ENCODE data around the gene CCDC197. TPM values are rescaled to one million over a fixed set of nuclear protein-coding genes. Genes with fewer than 3 reads are reported as not detected.

The CCDC197 gene
- total RNA-seq, 1 donor from 2014 or later: not detected

DNA sequence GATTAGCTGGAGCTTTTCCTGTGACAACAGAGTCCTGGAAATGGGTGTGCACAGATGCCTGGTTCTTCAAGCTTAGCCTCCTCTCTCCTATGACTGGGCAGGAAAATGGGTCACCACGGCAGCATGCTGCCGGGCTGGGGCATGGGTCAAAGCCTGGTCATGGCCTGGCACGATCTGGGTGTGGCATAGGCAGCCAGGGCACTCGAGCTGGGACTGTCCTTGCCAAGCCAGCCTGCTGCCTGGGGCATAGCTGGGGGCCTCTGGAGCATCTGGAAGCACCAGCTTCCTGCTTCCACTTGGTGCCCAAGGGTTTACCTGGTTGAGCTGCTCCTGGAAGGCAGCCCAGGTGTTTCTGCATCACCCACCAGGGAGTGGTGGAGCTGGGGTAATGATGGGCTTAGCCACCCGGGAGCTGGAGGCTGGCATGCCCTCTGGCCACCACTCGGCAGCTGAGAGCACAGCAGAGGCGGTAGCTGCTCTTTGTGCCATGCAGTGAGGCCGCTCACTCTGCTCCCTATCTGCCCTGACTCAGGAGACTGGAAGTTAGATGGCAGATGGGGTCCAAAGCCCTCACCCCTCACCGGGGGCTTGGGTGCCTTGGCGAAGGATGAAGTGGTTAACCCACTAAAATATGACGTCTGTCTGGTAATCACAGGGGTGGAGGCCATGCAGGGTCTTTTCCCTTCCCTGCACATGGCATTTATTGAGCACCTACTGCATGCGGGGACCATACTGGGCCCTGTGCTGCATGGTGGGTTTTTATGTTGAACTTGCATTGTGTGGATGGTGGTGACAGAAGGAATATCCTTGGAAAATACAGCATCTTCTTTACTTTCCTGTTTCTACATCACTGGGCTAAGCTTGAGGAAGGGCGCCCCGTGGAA, 30.7 kb downstream of the CCDC197 start:
- no peak for DNase-seq (ENCODE audit: extremely low spot score, unreplicated experiment)
- Mint-ChIP-seq H3K27me3 (no peaks in the 10 kb centered on the region), H3K4me3 (peak overlapping the region; percentile 80), H3K36me3 (no peaks in the 10 kb centered on the region), H3K9me3 (no peaks in the 10 kb centered on the region), H3K27ac (peak overlapping the region; percentile 29), H3K4me1 (ENCODE audit: unreplicated experiment) (peaks cover 16% of the 10 kb centered on the region)
- TF ChIP-seq, protein P1, sequence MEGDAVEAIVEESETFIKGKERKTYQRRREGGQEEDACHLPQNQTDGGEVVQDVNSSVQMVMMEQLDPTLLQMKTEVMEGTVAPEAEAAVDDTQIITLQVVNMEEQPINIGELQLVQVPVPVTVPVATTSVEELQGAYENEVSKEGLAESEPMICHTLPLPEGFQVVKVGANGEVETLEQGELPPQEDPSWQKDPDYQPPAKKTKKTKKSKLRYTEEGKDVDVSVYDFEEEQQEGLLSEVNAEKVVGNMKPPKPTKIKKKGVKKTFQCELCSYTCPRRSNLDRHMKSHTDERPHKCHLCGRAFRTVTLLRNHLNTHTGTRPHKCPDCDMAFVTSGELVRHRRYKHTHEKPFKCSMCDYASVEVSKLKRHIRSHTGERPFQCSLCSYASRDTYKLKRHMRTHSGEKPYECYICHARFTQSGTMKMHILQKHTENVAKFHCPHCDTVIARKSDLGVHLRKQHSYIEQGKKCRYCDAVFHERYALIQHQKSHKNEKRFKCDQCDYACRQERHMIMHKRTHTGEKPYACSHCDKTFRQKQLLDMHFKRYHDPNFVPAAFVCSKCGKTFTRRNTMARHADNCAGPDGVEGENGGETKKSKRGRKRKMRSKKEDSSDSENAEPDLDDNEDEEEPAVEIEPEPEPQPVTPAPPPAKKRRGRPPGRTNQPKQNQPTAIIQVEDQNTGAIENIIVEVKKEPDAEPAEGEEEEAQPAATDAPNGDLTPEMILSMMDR (conservative IDR thresholded peaks at IDR 0.05): no peak

DNA sequence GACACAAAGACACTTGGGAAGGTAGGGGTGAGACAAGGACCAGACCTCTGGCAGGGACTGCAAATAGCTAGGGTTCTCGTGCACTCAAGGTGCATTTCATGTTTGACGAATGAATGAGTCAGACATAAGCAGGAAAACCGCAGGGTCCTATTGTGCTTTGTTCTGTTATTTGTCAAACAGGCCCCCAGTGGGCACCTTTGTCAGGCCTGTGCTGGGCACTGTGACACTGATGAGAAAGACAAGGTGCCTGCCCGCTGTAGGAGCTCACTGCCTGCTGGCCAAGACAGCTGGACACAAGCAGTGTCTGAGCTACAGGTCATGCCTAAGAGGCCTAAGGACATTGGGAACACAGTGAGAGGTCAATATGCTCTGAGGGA, 31.3 kb downstream of the CCDC197 start:
- no peaks in the 10 kb centered on the region for H3K9me3 Mint-ChIP-seq
- peak overlapping the region; percentile 80 for H3K4me3 Mint-ChIP-seq
- H3K27ac Mint-ChIP-seq: peak overlapping the region; percentile 29
- DNase-seq (ENCODE audit: extremely low spot score, unreplicated experiment): no peak
- no peaks in the 10 kb centered on the region for H3K36me3 Mint-ChIP-seq
- TF ChIP-seq, protein P1 (conservative IDR thresholded peaks at IDR 0.05): no peak
- H3K4me1 Mint-ChIP-seq (ENCODE audit: unreplicated experiment): peaks cover 16% of the 10 kb centered on the region
- no peaks in the 10 kb centered on the region for H3K27me3 Mint-ChIP-seq

DNA sequence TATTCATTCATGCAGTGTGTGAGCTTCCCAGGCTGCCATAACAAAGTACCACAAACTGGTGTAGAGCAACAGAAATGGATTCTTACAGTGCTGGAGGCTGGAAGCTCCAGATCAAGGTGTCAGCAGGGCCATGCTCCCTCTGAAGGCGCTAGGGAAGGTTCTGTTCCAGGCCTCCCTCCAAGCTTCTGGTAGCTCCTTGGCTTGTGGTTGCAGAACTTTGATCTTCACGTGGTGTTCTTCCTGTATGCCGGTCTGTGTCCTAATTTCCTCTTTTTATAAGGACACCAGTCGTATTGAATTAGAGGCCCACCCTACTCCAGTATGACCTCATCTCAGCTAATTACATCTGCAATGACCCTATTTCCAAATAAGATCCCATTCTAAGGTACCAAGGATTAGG, 32.2 kb downstream of the CCDC197 start:
- TF ChIP-seq, protein P1 (conservative IDR thresholded peaks at IDR 0.05): no peak
- no peaks in the 10 kb centered on the region for H3K27me3 Mint-ChIP-seq
- H3K27ac Mint-ChIP-seq: no peak overlapping the region
- no peaks in the 10 kb centered on the region for H3K9me3 Mint-ChIP-seq
- peaks cover 16% of the 10 kb centered on the region for H3K4me1 Mint-ChIP-seq (ENCODE audit: unreplicated experiment)
- no peak for DNase-seq (ENCODE audit: extremely low spot score, unreplicated experiment)
- H3K36me3 Mint-ChIP-seq: no peaks in the 10 kb centered on the region
- peak overlapping the region; percentile 80 for H3K4me3 Mint-ChIP-seq

DNA sequence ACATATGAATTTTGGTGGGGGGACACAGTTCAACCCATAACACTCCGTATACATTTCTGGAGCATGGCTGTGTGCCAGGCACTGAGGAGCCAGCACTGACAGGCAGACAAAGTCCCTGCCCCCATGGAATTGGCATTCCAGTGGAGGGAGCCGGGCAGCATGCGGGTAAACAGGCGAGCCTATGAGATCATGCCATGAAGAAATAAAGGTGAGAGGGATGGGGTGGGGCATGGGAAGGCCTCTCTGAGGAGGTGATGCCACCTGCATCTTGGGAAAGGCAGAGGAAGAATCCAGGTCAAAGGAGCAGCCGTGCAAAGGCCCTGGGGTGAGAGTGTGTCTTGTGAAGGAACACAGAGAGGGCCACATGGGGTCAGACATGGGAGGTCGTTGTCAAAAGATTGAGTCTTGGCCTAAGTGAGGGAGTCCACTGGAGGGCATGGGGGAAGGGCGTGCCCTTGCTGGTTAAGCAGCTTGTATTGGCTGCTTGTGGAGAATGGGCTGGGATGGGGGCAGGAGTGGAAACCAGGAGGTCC, 32.6 kb downstream of the CCDC197 start:
- Mint-ChIP-seq H3K4me1 (ENCODE audit: unreplicated experiment) (peaks cover 16% of the 10 kb centered on the region), H3K27ac (peak overlapping the region; percentile 1), H3K27me3 (no peaks in the 10 kb centered on the region), H3K36me3 (no peaks in the 10 kb centered on the region), H3K4me3 (no peak overlapping the region), H3K9me3 (no peaks in the 10 kb centered on the region)
- DNase-seq (ENCODE audit: extremely low spot score, unreplicated experiment): no peak
- TF ChIP-seq, protein P1 (conservative IDR thresholded peaks at IDR 0.05): no peak

DNA sequence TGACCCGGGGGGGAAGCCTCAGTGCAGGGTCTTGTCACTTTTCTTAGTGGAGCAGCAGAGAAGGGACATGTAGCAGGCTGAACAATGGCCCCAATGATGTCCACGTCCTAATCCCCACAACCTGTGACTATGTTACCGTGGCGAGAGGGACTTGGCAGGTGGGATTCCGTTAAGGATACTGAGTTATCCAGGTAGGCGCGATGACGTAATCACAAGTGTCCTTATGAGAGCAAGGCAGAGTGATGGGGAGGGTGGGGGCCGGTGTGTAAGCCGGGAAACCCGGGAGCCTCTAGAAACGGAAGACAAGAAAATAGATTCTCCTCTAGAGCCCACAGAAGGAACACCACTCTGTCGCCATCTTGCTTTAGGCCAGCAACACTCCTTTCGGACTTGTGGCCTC, 33.5 kb downstream of the CCDC197 start:
- no peaks in the 10 kb centered on the region for H3K36me3 Mint-ChIP-seq
- no peak overlapping the region for H3K4me3 Mint-ChIP-seq
- DNase-seq (ENCODE audit: extremely low spot score, unreplicated experiment): no peak
- H3K27me3 Mint-ChIP-seq: no peaks in the 10 kb centered on the region
- peaks cover 16% of the 10 kb centered on the region for H3K4me1 Mint-ChIP-seq (ENCODE audit: unreplicated experiment)
- H3K9me3 Mint-ChIP-seq: no peaks in the 10 kb centered on the region
- TF ChIP-seq, protein P1 (conservative IDR thresholded peaks at IDR 0.05): no peak
- no peak overlapping the region for H3K27ac Mint-ChIP-seq
